HepG2 (cell line): ENCODE measurements around the gene CX3CR1. TPM values are rescaled to one million over a fixed set of nuclear protein-coding genes. Genes with fewer than 3 reads are reported as not detected.

Source experiments
- ATAC-seq: fragments of 200-7000 bp; cut with Tn5 transposase; 3 replicates; pipeline ENCODE4 v1.9.1; 2020; ENCODE audit warnings: mild to moderate bottlenecking, moderate library complexity
- BruUV-seq: library from RNA; stranded (reverse); fragments of 400-500 nt; replicated peaks from 2 replicates; lab custom pipeline; 2021; lab: Mats Ljungman, UMichigan
- CTCF ChIA-PET: fragments of 300-600 bp; formaldehyde crosslinking; extraction: SDS; loops from one replicate; lab custom pipeline; 2021; ENCODE audit warnings: low total read pairs, inconsistent platforms, low intra/inter-chr PET ratio; lab: Yijun Ruan, JAX
- POLR2A ChIA-PET: fragments of 350-600 bp; sonication (Branson Sonifier 250); formaldehyde crosslinking; loops from one replicate; lab custom pipeline; 2020; ENCODE audit warnings: antibody characterized with exemption, inconsistent platforms; lab: Yijun Ruan, JAX
- DNase-seq: peaks from one replicate; pipeline ENCODE4 v3.0.0-alpha.2; 2015; ENCODE audit warnings: low spot score
- FAIRE-seq: peaks from 3 replicates; lab custom pipeline; 2011; peaks lifted over from hg19 to GRCh38; lab: Jason Lieb, UNC
- H2AFZ ChIP-seq: one replicate; pipeline ENCODE4 v1.6.1; 2011; ENCODE audit warnings: low read length, inconsistent platforms
- H3K27ac ChIP-seq: fragments of 300-600 bp; 3 replicates; pipeline ENCODE4 v1.8.0; 2011; ENCODE audit warnings: mixed run types, mild to moderate bottlenecking, mixed read lengths, low read length, inconsistent platforms; ENCODE audit not compliant: insufficient read depth; ENCODE audit errors: extremely low read length
- H3K27me3 ChIP-seq, 2 experiments: fragments of 200-600 bp in 1 of 2; 2 replicates in 1 of 2; 3 replicates in 1 of 2; pipeline versions ENCODE4 v1.6.0 to v1.8.0; 2011; ENCODE audit warnings: low read length in 2 of 2, mild to moderate bottlenecking in 2 of 2, moderate library complexity in 2 of 2, inconsistent platforms in 1 of 2; ENCODE audit not compliant: insufficient read depth in 2 of 2, control insufficient read depth in 1 of 2
- H3K36me3 ChIP-seq, 2 experiments: fragments of 200-600 bp in 1 of 2; replicated peaks in 1 of 2; 2 replicates in 1 of 2; 3 replicates in 1 of 2; pipeline versions ENCODE4 v1.5.1 to v1.8.0; 2011; ENCODE audit warnings: low read length in 2 of 2, inconsistent platforms in 1 of 2; ENCODE audit not compliant: insufficient read depth in 2 of 2, control insufficient read depth in 1 of 2
- H3K4me1 ChIP-seq: 2 replicates; pipeline ENCODE4 v1.5.1; 2012; ENCODE audit warnings: low read length, inconsistent platforms; ENCODE audit not compliant: insufficient read depth
- H3K4me2 ChIP-seq: 2 replicates; pipeline ENCODE4 v1.6.0; 2011; ENCODE audit warnings: low read depth, low read length, inconsistent platforms
- H3K4me3 ChIP-seq, 3 experiments: fragments of 200-600 bp in 1 of 3; sonication (generic), shearing (Covaris generic) in 1 of 3; replicated peaks in 1 of 3; 2 replicates each; pipeline ENCODE4 v1.5.1; 2011 to 2016; ENCODE audit warnings: low read length in 3 of 3, inconsistent platforms in 2 of 3, low read depth in 2 of 3, mild to moderate bottlenecking in 2 of 3, control low read depth in 1 of 3, mixed read lengths in 1 of 3; ENCODE audit not compliant: insufficient read depth in 1 of 3
- H3K79me2 ChIP-seq: one replicate; pipeline ENCODE4 v1.6.1; 2011; ENCODE audit warnings: low read length, inconsistent platforms; ENCODE audit not compliant: insufficient read depth
- H3K9ac ChIP-seq: 2 replicates; pipeline ENCODE4 v1.6.0; 2011; ENCODE audit warnings: mild to moderate bottlenecking, low read depth, low read length, inconsistent platforms; ENCODE audit not compliant: insufficient read depth
- H3K9me3 ChIP-seq: 2 replicates; pipeline ENCODE4 v1.5.1; 2012; ENCODE audit warnings: mild to moderate bottlenecking, low read length
- H4K20me1 ChIP-seq: 2 replicates; pipeline ENCODE4 v1.6.0; 2011; ENCODE audit warnings: inconsistent platforms, mild to moderate bottlenecking, low read length, moderate library complexity; ENCODE audit not compliant: insufficient read depth
- ATAD3A ChIP-seq: sonication (generic); formaldehyde crosslinking; IDR thresholded peaks from 2 replicates; pipeline ENCODE4 v1.4.0; 2020; ENCODE audit warnings: missing genetic modification reagents
- CBX2 ChIP-seq, 2 experiments: fragments of 200-600 bp in 1 of 2; sonication (generic); formaldehyde crosslinking in 1 of 2; IDR thresholded peaks; 2 replicates each; pipeline versions ENCODE4 v1.7.0 to v1.8.1; 2018 to 2022; ENCODE audit warnings: low read depth in 2 of 2, low read length in 1 of 2, mild to moderate bottlenecking in 1 of 2, missing genetic modification reagents in 1 of 2
- CENPX ChIP-seq: sonication (generic); formaldehyde crosslinking; IDR thresholded peaks from 2 replicates; pipeline ENCODE4 v1.9.0; 2021; ENCODE audit warnings: mild to moderate bottlenecking, missing genetic modification reagents, moderate library complexity
- ELF1 ChIP-seq: sonication (generic); formaldehyde crosslinking; IDR thresholded peaks from 2 replicates; pipeline ENCODE4 v1.4.0; 2020; ENCODE audit warnings: missing genetic modification reagents
- ETV6 ChIP-seq: sonication (generic); formaldehyde crosslinking; conservative IDR thresholded peaks from 2 replicates; pipeline ENCODE4 v1.4.0; 2020; ENCODE audit warnings: missing genetic modification reagents
- KLF16 ChIP-seq, 2 experiments: sonication (generic) in 1 of 2; formaldehyde crosslinking in 1 of 2; IDR thresholded peaks; 2 replicates each; pipeline versions ENCODE4 v1.6.1 to v1.8.0; 2016 to 2023; ENCODE audit warnings: missing genetic modification reagents in 2 of 2, missing compliant biosample characterization in 1 of 2
- KMT2B ChIP-seq: IDR thresholded peaks from 2 replicates; pipeline ENCODE4 v1.6.1; 2016; ENCODE audit warnings: missing genetic modification reagents, missing compliant biosample characterization
- NBN ChIP-seq: fragments of 450-650 bp; conservative IDR thresholded peaks from 2 replicates; pipeline ENCODE4 v1.6.1; 2017
- NFKBIZ ChIP-seq: IDR thresholded peaks from 2 replicates; pipeline ENCODE4 v1.6.1; 2018; ENCODE audit warnings: missing genetic modification reagents, missing compliant biosample characterization
- SRF ChIP-seq: IDR thresholded peaks from 2 replicates; pipeline ENCODE4 v1.6.1; 2011; ENCODE audit warnings: mild to moderate bottlenecking, low read depth, low read length, moderate library complexity
- ZNF274 ChIP-seq: sonication (generic); formaldehyde crosslinking; IDR thresholded peaks from 2 replicates; pipeline ENCODE4 v1.5.1; 2020; ENCODE audit warnings: mild to moderate bottlenecking, missing genetic modification reagents
- ZNF337 ChIP-seq: sonication (generic); formaldehyde crosslinking; IDR thresholded peaks from 2 replicates; pipeline ENCODE4 v1.5.1; 2020; ENCODE audit warnings: missing genetic modification reagents, low read depth, mild to moderate bottlenecking, borderline replicate concordance
- ZNF615 ChIP-seq: sonication (generic); formaldehyde crosslinking; IDR thresholded peaks from 2 replicates; pipeline ENCODE4 v1.5.0; 2020; ENCODE audit warnings: mild to moderate bottlenecking, missing genetic modification reagents, borderline replicate concordance
- WGBS: methylation state at CpG from one replicate; pipeline ENCODE4 v1.1.6; 2017; ENCODE audit warnings: low lambda C conversion rate; 5-methylcytosine and 5-hydroxymethylcytosine counted together
- in situ Hi-C: cut with HindIII; loops from 2 replicates; pipeline ENCODE4 v1.10.0; 2017; ENCODE audit warnings: low pct_unique_long_range_greater_than_20kb; ENCODE audit not compliant: extremely low pct_ligation_motif_present
- intact Hi-C: fragments of 100-400 bp; cut with micrococcal nuclease; formaldehyde crosslinking; loops from one replicate; pipeline ENCODE4 v1.10.0; 2022; ENCODE audit not compliant: unreplicated experiment
- polyA plus RNA-seq, 8 experiments: library from polyadenylated mRNA; depleted of rRNA in 3 of 8; stranded (reverse) in 7 of 8; unstranded in 1 of 8; fragments of >200 nt; fragmentation: Illumina TruSeq in 4 of 8; extraction: Trizol in 4 of 8; gene quantifications; 2 replicates each; pipeline versions ENCODE4 v1.2.1 to v1.2.3, GENCODE V29; 2011 to 2016; ENCODE audit warnings: low read depth in 4 of 8, missing spikeins in 1 of 8, mixed read lengths in 1 of 8; ENCODE audit not compliant: insufficient read depth in 1 of 8
- total RNA-seq, 5 experiments: library from RNA; depleted of rRNA; stranded (reverse); fragments of >200 nt; fragmentation: Illumina TruSeq; extraction: Trizol; gene quantifications; 2 replicates each; pipeline ENCODE4 v1.2.3, GENCODE V29; 2016; ENCODE audit warnings: low read depth in 1 of 5
- TF ChIP-seq, protein P1 (sequence below): sonication (generic); formaldehyde crosslinking; IDR thresholded peaks from 2 replicates; pipeline ENCODE4 v1.9.0; 2021; ENCODE audit warnings: missing genetic modification reagents, borderline replicate concordance
- TF ChIP-seq, protein P2 (sequence below): IDR thresholded peaks from 2 replicates; pipeline ENCODE4 v1.6.1; 2016; ENCODE audit warnings: low read depth, missing genetic modification reagents, missing compliant biosample characterization

Gene CX3CR1
- total and polyA plus RNA-seq, 2 of the 13 experiments (the other 11 are each of a cell fraction or from before 2014, with no cell fraction given): not detected

- TF ChIP-seq, protein P1, sequence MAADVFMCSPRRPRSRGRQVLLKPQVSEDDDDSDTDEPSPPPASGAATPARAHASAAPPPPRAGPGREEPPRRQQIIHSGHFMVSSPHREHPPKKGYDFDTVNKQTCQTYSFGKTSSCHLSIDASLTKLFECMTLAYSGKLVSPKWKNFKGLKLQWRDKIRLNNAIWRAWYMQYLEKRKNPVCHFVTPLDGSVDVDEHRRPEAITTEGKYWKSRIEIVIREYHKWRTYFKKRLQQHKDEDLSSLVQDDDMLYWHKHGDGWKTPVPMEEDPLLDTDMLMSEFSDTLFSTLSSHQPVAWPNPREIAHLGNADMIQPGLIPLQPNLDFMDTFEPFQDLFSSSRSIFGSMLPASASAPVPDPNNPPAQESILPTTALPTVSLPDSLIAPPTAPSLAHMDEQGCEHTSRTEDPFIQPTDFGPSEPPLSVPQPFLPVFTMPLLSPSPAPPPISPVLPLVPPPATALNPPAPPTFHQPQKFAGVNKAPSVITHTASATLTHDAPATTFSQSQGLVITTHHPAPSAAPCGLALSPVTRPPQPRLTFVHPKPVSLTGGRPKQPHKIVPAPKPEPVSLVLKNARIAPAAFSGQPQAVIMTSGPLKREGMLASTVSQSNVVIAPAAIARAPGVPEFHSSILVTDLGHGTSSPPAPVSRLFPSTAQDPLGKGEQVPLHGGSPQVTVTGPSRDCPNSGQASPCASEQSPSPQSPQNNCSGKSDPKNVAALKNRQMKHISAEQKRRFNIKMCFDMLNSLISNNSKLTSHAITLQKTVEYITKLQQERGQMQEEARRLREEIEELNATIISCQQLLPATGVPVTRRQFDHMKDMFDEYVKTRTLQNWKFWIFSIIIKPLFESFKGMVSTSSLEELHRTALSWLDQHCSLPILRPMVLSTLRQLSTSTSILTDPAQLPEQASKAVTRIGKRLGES: no peak
- no peak for TF ChIP-seq CBX2 (IDR thresholded peaks at IDR 0.05; ENCODE audit: low read depth, low read length)
- TF ChIP-seq CBX2 (CRISPR knock-in tag; IDR thresholded peaks at IDR 0.05; ENCODE audit: low read depth): no peak
- TF ChIP-seq ELF1 (CRISPR knock-in tag): no peak
- TF ChIP-seq ZNF337 (CRISPR knock-in tag): no peak
- TF ChIP-seq ZNF274 (CRISPR knock-in tag): no peak
- TF ChIP-seq KLF16 (CRISPR knock-in tag; IDR thresholded peaks at IDR 0.05): no peak
Measured at GRCh38 chr3:39250116-39250747, 29.6 kb downstream of the CX3CR1 start (continued).

DNA sequence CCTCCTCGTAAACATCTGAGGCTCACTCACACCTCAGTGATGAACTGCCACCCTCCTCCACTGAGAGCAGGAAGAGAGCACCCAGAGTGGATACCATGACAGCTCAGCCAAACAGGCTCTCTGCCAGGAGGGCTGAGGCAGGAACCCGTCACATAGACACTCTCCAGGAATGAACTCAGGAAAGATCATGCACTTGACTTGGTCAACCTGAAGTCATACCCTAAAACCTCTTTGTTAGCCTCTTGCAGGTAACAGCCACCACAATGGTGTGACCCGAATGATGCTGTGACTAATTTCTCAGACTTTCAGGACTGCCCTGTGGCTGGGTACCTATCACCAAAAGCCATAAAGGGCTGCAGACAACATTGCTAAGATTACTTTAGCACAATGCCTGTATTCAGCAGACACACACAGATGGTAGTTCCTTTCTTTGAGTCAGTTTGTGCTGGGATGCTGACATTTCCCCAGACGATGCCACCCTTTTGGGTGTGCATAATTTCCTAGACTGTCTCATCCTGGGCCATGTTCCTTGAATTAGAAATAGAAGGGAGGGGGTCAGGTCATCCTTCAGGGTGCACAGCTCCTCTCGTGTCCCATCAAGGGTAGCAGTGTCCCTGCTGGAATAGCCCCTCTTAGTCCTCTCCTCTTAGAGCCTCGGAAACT is 30.3 kb downstream of the CX3CR1 start:
- in situ Hi-C loops (no loop called here), intact Hi-C loops (no loop called here)
- H3K4me2 ChIP-seq: no peak overlapping the region
- no peaks in the 10 kb centered on the region for H3K4me1 ChIP-seq
- no peak overlapping the region for H3K9ac ChIP-seq
- H3K27ac ChIP-seq: no peak overlapping the region
- H2AFZ ChIP-seq: no peak overlapping the region
- ChIA-PET CTCF (no interaction called here), POLR2A (no interaction called here)
- no TSS peak for BruUV-seq
- 12% methylated on average over 5 of the region's 6 CpGs for WGBS
- ATAC-seq: no peak
- no peaks in the 10 kb centered on the region for H3K36me3 ChIP-seq
- H3K79me2 ChIP-seq: no peaks in the 10 kb centered on the region
- no peaks in the 10 kb centered on the region for H3K9me3 ChIP-seq
- no peak for DNase-seq
- no peak for FAIRE-seq
- H3K27me3 ChIP-seq: peaks cover 0 to 15% of the 10 kb centered on the region in 2 experiments; a peak in 3 of 5 replicates
- H4K20me1 ChIP-seq: no peaks in the 10 kb centered on the region
- no peak overlapping the region for H3K4me3 ChIP-seq
- TF ChIP-seq ETV6 (CRISPR knock-in tag): no peak
- TF ChIP-seq CENPX (CRISPR knock-in tag): no peak
- TF ChIP-seq ATAD3A (CRISPR knock-in tag): no peak
- TF ChIP-seq SRF: no peak
- TF ChIP-seq, protein P2, sequence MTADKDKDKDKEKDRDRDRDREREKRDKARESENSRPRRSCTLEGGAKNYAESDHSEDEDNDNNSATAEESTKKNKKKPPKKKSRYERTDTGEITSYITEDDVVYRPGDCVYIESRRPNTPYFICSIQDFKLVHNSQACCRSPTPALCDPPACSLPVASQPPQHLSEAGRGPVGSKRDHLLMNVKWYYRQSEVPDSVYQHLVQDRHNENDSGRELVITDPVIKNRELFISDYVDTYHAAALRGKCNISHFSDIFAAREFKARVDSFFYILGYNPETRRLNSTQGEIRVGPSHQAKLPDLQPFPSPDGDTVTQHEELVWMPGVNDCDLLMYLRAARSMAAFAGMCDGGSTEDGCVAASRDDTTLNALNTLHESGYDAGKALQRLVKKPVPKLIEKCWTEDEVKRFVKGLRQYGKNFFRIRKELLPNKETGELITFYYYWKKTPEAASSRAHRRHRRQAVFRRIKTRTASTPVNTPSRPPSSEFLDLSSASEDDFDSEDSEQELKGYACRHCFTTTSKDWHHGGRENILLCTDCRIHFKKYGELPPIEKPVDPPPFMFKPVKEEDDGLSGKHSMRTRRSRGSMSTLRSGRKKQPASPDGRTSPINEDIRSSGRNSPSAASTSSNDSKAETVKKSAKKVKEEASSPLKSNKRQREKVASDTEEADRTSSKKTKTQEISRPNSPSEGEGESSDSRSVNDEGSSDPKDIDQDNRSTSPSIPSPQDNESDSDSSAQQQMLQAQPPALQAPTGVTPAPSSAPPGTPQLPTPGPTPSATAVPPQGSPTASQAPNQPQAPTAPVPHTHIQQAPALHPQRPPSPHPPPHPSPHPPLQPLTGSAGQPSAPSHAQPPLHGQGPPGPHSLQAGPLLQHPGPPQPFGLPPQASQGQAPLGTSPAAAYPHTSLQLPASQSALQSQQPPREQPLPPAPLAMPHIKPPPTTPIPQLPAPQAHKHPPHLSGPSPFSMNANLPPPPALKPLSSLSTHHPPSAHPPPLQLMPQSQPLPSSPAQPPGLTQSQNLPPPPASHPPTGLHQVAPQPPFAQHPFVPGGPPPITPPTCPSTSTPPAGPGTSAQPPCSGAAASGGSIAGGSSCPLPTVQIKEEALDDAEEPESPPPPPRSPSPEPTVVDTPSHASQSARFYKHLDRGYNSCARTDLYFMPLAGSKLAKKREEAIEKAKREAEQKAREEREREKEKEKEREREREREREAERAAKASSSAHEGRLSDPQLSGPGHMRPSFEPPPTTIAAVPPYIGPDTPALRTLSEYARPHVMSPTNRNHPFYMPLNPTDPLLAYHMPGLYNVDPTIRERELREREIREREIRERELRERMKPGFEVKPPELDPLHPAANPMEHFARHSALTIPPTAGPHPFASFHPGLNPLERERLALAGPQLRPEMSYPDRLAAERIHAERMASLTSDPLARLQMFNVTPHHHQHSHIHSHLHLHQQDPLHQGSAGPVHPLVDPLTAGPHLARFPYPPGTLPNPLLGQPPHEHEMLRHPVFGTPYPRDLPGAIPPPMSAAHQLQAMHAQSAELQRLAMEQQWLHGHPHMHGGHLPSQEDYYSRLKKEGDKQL (CRISPR knock-in tag): no peak
- no peak for TF ChIP-seq KMT2B (CRISPR knock-in tag)
- TF ChIP-seq NBN: no peak
- TF ChIP-seq ZNF615 (CRISPR knock-in tag): no peak
- no peak for TF ChIP-seq NFKBIZ
